ENCODE measurements around the gene TCERG1L.
"Not testable (repeated sequence)": the region's sequence is repeated elsewhere in the genome, so short reads cannot be mapped to it uniquely, and the experiment has no call there.

TCERG1L gene

GRCh38 chr10:131242007-131242406 is 69.5 kb downstream of the TCERG1L start:
- Histone ChIP-seq H4K20me1 (no peaks in the 10 kb centered on the region; a peak in 1 of 22 replicates), H3K36me3 (peaks cover 0 to 13% (median 0%) of the 10 kb centered on the region in 11 experiments; a peak in 4 of 22 replicates), H3K4me2 (peak overlapping the region in 8 of 11 experiments; percentile 26 to 99 (median 88); a peak in 11 of 22 replicates), H3K9me3 (replicated peaks in 1 of 11) (peaks cover 0 to 9% (median 0%) of the 10 kb centered on the region in 11 experiments; a peak in 6 of 22 replicates), H3K27ac (no peak overlapping the region; a peak in 1 of 22 replicates), H3K9ac (no peak overlapping the region), H3K4me3 (no peak overlapping the region), H3K27me3 (peaks cover 0 to 18% (median 0%) of the 10 kb centered on the region in 11 experiments; a peak in 3 of 22 replicates), H3K4me1 (peaks cover 53 to 100% (median 98%) of the 10 kb centered on the region in 10 experiments)
- no peak for TF ChIP-seq Cebpa-rat (IDR thresholded peaks at IDR 0.05)

GRCh38 chr10:131240691-131241090 is 70.8 kb downstream of the TCERG1L start:
- Histone ChIP-seq H3K4me1 (peaks cover 48 to 100% (median 86%) of the 10 kb centered on the region in 10 experiments), H4K20me1 (no peaks in the 10 kb centered on the region; a peak in 1 of 22 replicates), H3K4me3 (no peak overlapping the region), H3K4me2 (peak overlapping the region in 9 of 11 experiments; percentile 6 to 99 (median 89); a peak in 17 of 22 replicates), H3K27me3 (peaks cover 0 to 18% (median 0%) of the 10 kb centered on the region in 11 experiments; a peak in 3 of 22 replicates), H3K36me3 (peaks cover 0 to 25% (median 0%) of the 10 kb centered on the region in 11 experiments; a peak in 5 of 22 replicates), H3K9me3 (replicated peaks in 1 of 11) (peaks cover 0 to 18% (median 11%) of the 10 kb centered on the region in 11 experiments; a peak in 16 of 22 replicates), H3K27ac (peak overlapping the region in 5 of 11 experiments; percentile 10 to 51 (median 32); a peak in 8 of 22 replicates), H3K9ac (peak overlapping the region in 3 of 11 experiments; percentile 1 to 27 (median 1); a peak in 2 of 22 replicates)
- TF ChIP-seq Cebpa-rat (IDR thresholded peaks at IDR 0.05) = no peak

- Histone ChIP-seq H3K27ac (peak overlapping the region in 7 of 11 experiments; percentile 17 to 72 (median 48); a peak in 10 of 22 replicates), H4K20me1 (no peaks in the 10 kb centered on the region; a peak in 1 of 22 replicates), H3K27me3 (peaks cover 0 to 18% (median 0%) of the 10 kb centered on the region in 11 experiments; a peak in 3 of 22 replicates), H3K4me3 (peak overlapping the region in 1 of 10 experiments; percentile 17; a peak in 2 of 20 replicates), H3K9me3 (replicated peaks in 1 of 11) (peaks cover 5 to 23% (median 19%) of the 10 kb centered on the region in 11 experiments; a peak in 21 of 22 replicates), H3K4me2 (peak overlapping the region; percentile 34 to 99 (median 86); a peak in 21 of 22 replicates), H3K4me1 (peaks cover 40 to 100% (median 78%) of the 10 kb centered on the region in 10 experiments), H3K36me3 (peaks cover 0 to 30% (median 4%) of the 10 kb centered on the region in 11 experiments; a peak in 11 of 22 replicates), H3K9ac (peak overlapping the region in 4 of 11 experiments; percentile 25 to 58 (median 54); a peak in 6 of 22 replicates)
- TF ChIP-seq Cebpa-rat (IDR thresholded peaks at IDR 0.05) = no peak
Measured at GRCh38 chr10:131239926-131240325, 71.6 kb downstream of the TCERG1L start.

- TF ChIP-seq Cebpa-rat (IDR thresholded peaks at IDR 0.05) = no peak
- Histone ChIP-seq H3K4me1 (peaks cover 36 to 100% (median 74%) of the 10 kb centered on the region in 10 experiments), H3K36me3 (peaks cover 0 to 35% (median 8%) of the 10 kb centered on the region in 11 experiments; a peak in 11 of 22 replicates), H3K4me2 (peak overlapping the region; percentile 34 to 99 (median 86)), H3K27ac (peak overlapping the region in 7 of 11 experiments; percentile 17 to 72 (median 48); a peak in 11 of 22 replicates), H4K20me1 (no peaks in the 10 kb centered on the region; a peak in 1 of 22 replicates), H3K27me3 (peaks cover 0 to 18% (median 0%) of the 10 kb centered on the region in 11 experiments; a peak in 3 of 22 replicates), H3K9ac (peak overlapping the region in 4 of 11 experiments; percentile 25 to 58 (median 54); a peak in 7 of 22 replicates), H3K9me3 (replicated peaks in 1 of 11) (peaks cover 10 to 27% (median 24%) of the 10 kb centered on the region in 11 experiments), H3K4me3 (peak overlapping the region in 1 of 10 experiments; percentile 17; a peak in 2 of 20 replicates)
Measured at GRCh38 chr10:131239450-131239849, 72.1 kb downstream of the TCERG1L start.

- Histone ChIP-seq H3K27me3 (peaks cover 0 to 18% (median 0%) of the 10 kb centered on the region in 11 experiments; a peak in 3 of 22 replicates), H3K4me2 (peak overlapping the region; percentile 40 to 99 (median 86))
- TF ChIP-seq Cebpa-rat (IDR thresholded peaks at IDR 0.05) = no peak
Measured at GRCh38 chr10:131238669-131239280, 72.7 kb downstream of the TCERG1L start.

GRCh38 chr10:131237991-131238651 is 73.4 kb downstream of the TCERG1L start:
- Histone ChIP-seq H3K9me3 (replicated peaks in 1 of 11) (peaks cover 14 to 36% (median 34%) of the 10 kb centered on the region in 11 experiments), H4K20me1 (no peaks in the 10 kb centered on the region; a peak in 1 of 22 replicates), H3K27ac (peak overlapping the region in 7 of 11 experiments; percentile 14 to 72 (median 64); a peak in 12 of 22 replicates), H3K4me1 (peaks cover 22 to 100% (median 68%) of the 10 kb centered on the region in 10 experiments), H3K27me3 (peaks cover 0 to 18% (median 0%) of the 10 kb centered on the region in 11 experiments; a peak in 3 of 22 replicates), H3K4me3 (peak overlapping the region in 3 of 10 experiments; percentile 15 to 54 (median 19); a peak in 6 of 20 replicates), H3K4me2 (peak overlapping the region; percentile 40 to 99 (median 86)), H3K9ac (peak overlapping the region in 7 of 11 experiments; percentile 2 to 64 (median 37); a peak in 10 of 22 replicates), H3K36me3 (peaks cover 0 to 42% (median 10%) of the 10 kb centered on the region in 11 experiments; a peak in 11 of 22 replicates)
- TF ChIP-seq Cebpa-rat (IDR thresholded peaks at IDR 0.05) = no peak

More at GRCh38 chr10:131238669-131239280, 72.7 kb downstream of the TCERG1L start:
- Histone ChIP-seq H3K4me1 (peaks cover 29 to 100% (median 70%) of the 10 kb centered on the region in 10 experiments), H3K27ac (peak overlapping the region in 7 of 11 experiments; percentile 14 to 72 (median 64); a peak in 12 of 22 replicates), H3K36me3 (peaks cover 0 to 40% (median 10%) of the 10 kb centered on the region in 11 experiments; a peak in 11 of 22 replicates), H4K20me1 (no peaks in the 10 kb centered on the region; a peak in 1 of 22 replicates), H3K4me3 (peak overlapping the region in 3 of 10 experiments; percentile 15 to 54 (median 19); a peak in 6 of 20 replicates), H3K9ac (peak overlapping the region in 7 of 11 experiments; percentile 2 to 64 (median 37); a peak in 10 of 22 replicates), H3K9me3 (replicated peaks in 1 of 11) (peaks cover 14 to 33% (median 31%) of the 10 kb centered on the region in 11 experiments)

GRCh38 chr10:131234606-131235005 is 76.9 kb downstream of the TCERG1L start:
- Histone ChIP-seq H3K27me3 (peaks cover 0 to 25% (median 0%) of the 10 kb centered on the region in 11 experiments; a peak in 6 of 22 replicates), H3K36me3 (peaks cover 0 to 40% (median 10%) of the 10 kb centered on the region in 11 experiments; a peak in 11 of 22 replicates), H3K4me2 (peak overlapping the region in 2 of 11 experiments; percentile 81 to 86; a peak in 2 of 22 replicates), H3K9me3 (replicated peaks in 1 of 11) (peaks cover 14 to 41% (median 34%) of the 10 kb centered on the region in 11 experiments), H3K4me1 (peaks cover 16 to 100% (median 68%) of the 10 kb centered on the region in 10 experiments)
- H3K4me3 ChIP-seq, H3K27ac ChIP-seq, H3K9ac ChIP-seq, H4K20me1 ChIP-seq: not testable (repeated sequence)

All from BLaER1 treated with 17β-estradiol and CSF1 and Interleukin-3, amounts not matched to agents 10 nM and 100 nM (cell line).